ENCODE measurements around the gene PRKAR1A.

PRKAR1A gene

DNA sequence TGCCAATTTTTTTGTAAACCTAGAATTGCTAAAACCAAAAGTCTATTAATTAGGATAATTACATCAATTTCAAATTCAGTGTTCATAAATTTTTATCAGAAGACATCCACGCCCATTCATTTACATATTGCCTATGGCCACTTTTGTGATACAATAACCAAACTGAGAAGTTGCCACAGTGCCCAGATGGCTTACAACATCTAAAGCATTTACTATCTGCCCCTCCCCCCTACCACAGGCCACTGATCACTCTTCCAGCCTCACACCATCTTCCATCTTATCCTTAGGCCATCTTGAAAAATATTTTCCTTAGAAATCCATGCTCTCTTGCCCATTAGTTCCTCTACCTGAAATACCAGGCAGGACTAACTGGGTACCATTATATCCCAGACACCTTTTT lies 6.3 kb upstream of the PRKAR1A start (continued):
- TF ChIP-seq, protein P1, sequence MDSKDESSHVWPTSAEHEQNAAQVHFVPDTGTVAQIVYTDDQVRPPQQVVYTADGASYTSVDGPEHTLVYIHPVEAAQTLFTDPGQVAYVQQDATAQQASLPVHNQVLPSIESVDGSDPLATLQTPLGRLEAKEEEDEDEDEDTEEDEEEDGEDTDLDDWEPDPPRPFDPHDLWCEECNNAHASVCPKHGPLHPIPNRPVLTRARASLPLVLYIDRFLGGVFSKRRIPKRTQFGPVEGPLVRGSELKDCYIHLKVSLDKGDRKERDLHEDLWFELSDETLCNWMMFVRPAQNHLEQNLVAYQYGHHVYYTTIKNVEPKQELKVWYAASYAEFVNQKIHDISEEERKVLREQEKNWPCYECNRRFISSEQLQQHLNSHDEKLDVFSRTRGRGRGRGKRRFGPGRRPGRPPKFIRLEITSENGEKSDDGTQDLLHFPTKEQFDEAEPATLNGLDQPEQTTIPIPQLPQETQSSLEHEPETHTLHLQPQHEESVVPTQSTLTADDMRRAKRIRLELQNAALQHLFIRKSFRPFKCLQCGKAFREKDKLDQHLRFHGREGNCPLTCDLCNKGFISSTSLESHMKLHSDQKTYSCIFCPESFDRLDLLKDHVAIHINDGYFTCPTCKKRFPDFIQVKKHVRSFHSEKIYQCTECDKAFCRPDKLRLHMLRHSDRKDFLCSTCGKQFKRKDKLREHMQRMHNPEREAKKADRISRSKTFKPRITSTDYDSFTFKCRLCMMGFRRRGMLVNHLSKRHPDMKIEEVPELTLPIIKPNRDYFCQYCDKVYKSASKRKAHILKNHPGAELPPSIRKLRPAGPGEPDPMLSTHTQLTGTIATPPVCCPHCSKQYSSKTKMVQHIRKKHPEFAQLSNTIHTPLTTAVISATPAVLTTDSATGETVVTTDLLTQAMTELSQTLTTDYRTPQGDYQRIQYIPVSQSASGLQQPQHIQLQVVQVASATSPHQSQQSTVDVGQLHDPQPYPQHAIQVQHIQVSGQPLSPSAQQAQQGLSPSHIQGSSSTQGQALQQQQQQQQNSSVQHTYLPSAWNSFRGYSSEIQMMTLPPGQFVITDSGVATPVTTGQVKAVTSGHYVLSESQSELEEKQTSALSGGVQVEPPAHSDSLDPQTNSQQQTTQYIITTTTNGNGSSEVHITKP (tag by site-specific recombination; IDR thresholded peaks at IDR 0.05) = no peak

DNA sequence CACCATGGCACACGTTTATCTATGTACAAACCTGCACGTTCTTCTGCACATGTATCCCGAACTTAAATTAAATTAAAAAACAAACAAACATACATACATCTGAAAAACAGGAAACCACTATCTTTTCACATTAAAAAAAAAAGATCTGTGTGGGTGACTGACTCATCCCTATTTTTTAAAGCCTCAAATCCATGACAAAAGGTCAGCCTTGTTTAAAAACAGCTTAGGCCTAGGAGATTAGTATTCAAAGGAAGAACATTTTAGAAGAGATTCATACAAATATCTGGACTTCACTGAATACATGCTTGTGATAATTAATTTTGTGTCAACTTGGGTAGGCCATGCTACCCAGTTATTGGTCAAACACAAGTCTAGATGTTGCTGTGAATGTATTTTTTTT lies 4.7 kb upstream of the PRKAR1A start:
- POLR2A ChIA-PET = no interaction called here
- Histone ChIP-seq H3K9me3 (ENCODE audit: control insufficient read depth, insufficient read depth, low read depth, low read length) (no peaks in the 10 kb centered on the region), H3K4me1 (ENCODE audit: control insufficient read depth, insufficient read depth, low read length) (peaks cover 12% of the 10 kb centered on the region), H3K27ac (ENCODE audit: extremely low read depth, low read depth, low read length) (no peak overlapping the region), H3K36me3 (ENCODE audit: control insufficient read depth in 2 of 2, insufficient read depth in 1 of 2, low read length in 2 of 2) (no peaks in the 10 kb centered on the region), H3K4me3 (ENCODE audit: low read depth, low read length) (no peak overlapping the region)
- no peak for TF ChIP-seq ZNF146 (tag by site-specific recombination; IDR thresholded peaks at IDR 0.05)
- TF ChIP-seq ZNF510 (tag by site-specific recombination; IDR thresholded peaks at IDR 0.05; ENCODE audit: insufficient replicate concordance) = no peak
- TF ChIP-seq ZNF624 (tag by site-specific recombination; IDR thresholded peaks at IDR 0.05) = no peak
- TF ChIP-seq KLF1 (tag by site-specific recombination; IDR thresholded peaks at IDR 0.05) = no peak
- TF ChIP-seq ZNF157 (tag by site-specific recombination; IDR thresholded peaks at IDR 0.05) = no peak
- TF ChIP-seq ZNF292 (tag by site-specific recombination; IDR thresholded peaks at IDR 0.05; ENCODE audit: borderline replicate concordance, low read depth) = no peak
- TF ChIP-seq, protein P2, sequence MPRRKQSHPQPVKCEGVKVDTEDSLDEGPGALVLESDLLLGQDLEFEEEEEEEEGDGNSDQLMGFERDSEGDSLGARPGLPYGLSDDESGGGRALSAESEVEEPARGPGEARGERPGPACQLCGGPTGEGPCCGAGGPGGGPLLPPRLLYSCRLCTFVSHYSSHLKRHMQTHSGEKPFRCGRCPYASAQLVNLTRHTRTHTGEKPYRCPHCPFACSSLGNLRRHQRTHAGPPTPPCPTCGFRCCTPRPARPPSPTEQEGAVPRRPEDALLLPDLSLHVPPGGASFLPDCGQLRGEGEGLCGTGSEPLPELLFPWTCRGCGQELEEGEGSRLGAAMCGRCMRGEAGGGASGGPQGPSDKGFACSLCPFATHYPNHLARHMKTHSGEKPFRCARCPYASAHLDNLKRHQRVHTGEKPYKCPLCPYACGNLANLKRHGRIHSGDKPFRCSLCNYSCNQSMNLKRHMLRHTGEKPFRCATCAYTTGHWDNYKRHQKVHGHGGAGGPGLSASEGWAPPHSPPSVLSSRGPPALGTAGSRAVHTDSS (tag by site-specific recombination; IDR thresholded peaks at IDR 0.05) = no peak
- no peak for TF ChIP-seq ZNF792 (tag by site-specific recombination; IDR thresholded peaks at IDR 0.05)
- CTCF ChIA-PET = interaction anchor here (0.7 to 0.8 kb wide), 2 partner anchors 41 to 299 kb away, joined by 3 to 5 read pairs; no protein-coding TSS in a partner anchor

DNA sequence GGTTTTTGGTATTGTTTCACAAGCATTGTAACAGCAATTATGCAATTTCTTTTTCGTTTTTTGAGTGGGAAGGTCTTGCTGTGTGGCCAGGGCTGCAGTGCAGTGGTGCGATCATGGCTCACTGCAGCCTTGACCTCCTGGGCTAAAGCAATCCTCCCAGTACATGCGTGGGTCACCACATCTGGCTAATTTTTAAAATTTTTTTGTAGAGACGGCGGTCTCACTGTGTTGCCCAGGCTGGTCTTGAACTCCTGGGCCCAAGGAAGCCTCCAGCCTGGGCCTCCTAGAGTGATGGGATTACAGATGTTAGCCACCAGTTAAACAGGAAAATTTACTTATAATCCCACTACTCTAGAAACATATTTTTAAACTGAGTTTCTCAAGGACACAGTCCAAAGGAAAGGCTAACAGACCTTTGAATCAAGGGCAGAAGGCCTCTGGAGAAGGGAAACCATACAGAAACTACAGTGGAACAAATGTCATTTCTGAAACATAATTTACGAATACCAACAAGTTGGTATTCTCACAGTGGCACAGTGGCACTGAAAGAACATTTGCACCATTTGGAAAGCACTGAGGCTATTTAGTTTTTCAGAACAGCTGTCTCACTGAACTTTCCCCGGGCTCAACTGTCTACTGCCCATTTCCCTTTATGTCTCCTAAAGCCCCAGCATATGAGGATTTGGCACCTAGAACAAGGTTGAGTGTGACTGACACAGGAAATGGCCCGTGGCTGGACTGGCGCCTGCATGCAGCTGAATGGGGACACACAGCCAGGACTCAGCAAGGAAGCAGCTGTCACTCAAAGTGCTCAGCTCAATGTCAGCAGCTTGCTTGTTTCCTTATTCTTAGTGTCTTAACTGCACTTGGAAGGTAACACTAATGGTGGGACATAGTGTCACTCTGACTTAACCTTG lies 2.8 kb upstream of the PRKAR1A start:
- ChIA-PET POLR2A (no interaction called here), CTCF (interaction anchor here (0.6 to 1.0 kb wide), 4 partner anchors 11 to 308 kb away, joined by 3 to 4 read pairs (median 3); no protein-coding TSS in a partner anchor)
- Histone ChIP-seq H3K36me3 (ENCODE audit: control insufficient read depth in 2 of 2, insufficient read depth in 1 of 2, low read length in 2 of 2) (no peaks in the 10 kb centered on the region), H3K4me1 (ENCODE audit: control insufficient read depth, insufficient read depth, low read length) (peaks cover 14% of the 10 kb centered on the region), H3K4me3 (ENCODE audit: low read depth, low read length) (no peak overlapping the region), H3K27ac (ENCODE audit: extremely low read depth, low read depth, low read length) (no peak overlapping the region), H3K9me3 (ENCODE audit: control insufficient read depth, insufficient read depth, low read depth, low read length) (no peaks in the 10 kb centered on the region)
- no peak for TF ChIP-seq ZNF174 (tag by site-specific recombination; IDR thresholded peaks at IDR 0.05)
- no peak for TF ChIP-seq ZNF266 (tag by site-specific recombination; IDR thresholded peaks at IDR 0.05; ENCODE audit: low read depth)
- no peak for TF ChIP-seq ZNF302 (tag by site-specific recombination; IDR thresholded peaks at IDR 0.05; ENCODE audit: low read depth)
- TF ChIP-seq ZNF223 (tag by site-specific recombination; IDR thresholded peaks at IDR 0.05) = no peak
- TF ChIP-seq ZNF514 (tag by site-specific recombination; IDR thresholded peaks at IDR 0.05) = no peak
- TF ChIP-seq, protein P3, sequence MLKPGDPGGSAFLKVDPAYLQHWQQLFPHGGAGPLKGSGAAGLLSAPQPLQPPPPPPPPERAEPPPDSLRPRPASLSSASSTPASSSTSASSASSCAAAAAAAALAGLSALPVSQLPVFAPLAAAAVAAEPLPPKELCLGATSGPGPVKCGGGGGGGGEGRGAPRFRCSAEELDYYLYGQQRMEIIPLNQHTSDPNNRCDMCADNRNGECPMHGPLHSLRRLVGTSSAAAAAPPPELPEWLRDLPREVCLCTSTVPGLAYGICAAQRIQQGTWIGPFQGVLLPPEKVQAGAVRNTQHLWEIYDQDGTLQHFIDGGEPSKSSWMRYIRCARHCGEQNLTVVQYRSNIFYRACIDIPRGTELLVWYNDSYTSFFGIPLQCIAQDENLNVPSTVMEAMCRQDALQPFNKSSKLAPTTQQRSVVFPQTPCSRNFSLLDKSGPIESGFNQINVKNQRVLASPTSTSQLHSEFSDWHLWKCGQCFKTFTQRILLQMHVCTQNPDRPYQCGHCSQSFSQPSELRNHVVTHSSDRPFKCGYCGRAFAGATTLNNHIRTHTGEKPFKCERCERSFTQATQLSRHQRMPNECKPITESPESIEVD (tag by site-specific recombination; IDR thresholded peaks at IDR 0.05) = no peak
- TF ChIP-seq GLIS2 (tag by site-specific recombination; IDR thresholded peaks at IDR 0.05) = no peak
- no peak for TF ChIP-seq ZNF433 (tag by site-specific recombination; IDR thresholded peaks at IDR 0.05; ENCODE audit: low read depth)
- no peak for TF ChIP-seq HOXA7 (CRISPR knock-in tag; IDR thresholded peaks at IDR 0.05; ENCODE audit: borderline replicate concordance)
- no peak for TF ChIP-seq ZNF341 (tag by site-specific recombination; IDR thresholded peaks at IDR 0.05; ENCODE audit: low read depth)
- TF ChIP-seq ZNF132 (tag by site-specific recombination; IDR thresholded peaks at IDR 0.05; ENCODE audit: borderline replicate concordance) = no peak
- no peak for TF ChIP-seq KLF16 (tag by site-specific recombination; IDR thresholded peaks at IDR 0.05)
- no peak for TF ChIP-seq ZNF544 (tag by site-specific recombination; IDR thresholded peaks at IDR 0.05)

Data from HEK293 (cell line).